ENCODE results near the gene HIF1AN. TPM values are rescaled to one million over a fixed set of nuclear protein-coding genes. Genes with fewer than 3 reads are reported as not detected.

Gene HIF1AN
- total and polyA plus RNA-seq, 8 donors = 6.3 to 21.8 (median 14.9) TPM

DNA sequence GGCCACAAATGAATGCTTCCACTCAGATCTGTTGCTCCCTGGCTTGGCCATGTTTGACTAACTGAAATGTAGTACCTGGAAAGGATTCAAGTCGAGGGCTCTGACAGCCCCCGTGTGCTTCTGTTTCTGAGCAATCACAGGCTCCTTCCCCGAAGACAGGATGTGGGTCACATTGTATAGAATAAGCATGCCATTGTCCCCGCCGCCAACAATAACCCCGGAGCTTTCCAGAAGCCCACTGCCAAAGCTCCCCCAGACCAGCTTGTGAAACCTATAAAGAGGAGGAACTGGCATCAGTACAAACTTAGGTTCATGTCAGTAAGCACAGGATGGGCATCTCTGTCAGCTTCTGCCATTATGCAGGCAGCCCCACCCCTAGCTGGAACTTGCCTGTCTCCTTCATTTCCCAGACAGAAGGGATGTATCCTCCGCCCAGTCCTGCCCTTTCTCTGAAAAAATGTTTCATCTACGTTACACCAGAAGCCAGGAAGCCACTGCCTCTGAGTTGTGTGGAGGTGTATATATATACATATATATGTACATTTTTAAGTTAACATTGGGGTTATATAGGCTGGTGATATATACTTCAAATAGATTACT lies 26.4 kb upstream of the HIF1AN start:
- ATAC-seq (no peak), DNase-seq (no peak)
- 79 to 80% methylated on average over 8 of the region's 8 CpGs for WGBS, 2 donors

DNA sequence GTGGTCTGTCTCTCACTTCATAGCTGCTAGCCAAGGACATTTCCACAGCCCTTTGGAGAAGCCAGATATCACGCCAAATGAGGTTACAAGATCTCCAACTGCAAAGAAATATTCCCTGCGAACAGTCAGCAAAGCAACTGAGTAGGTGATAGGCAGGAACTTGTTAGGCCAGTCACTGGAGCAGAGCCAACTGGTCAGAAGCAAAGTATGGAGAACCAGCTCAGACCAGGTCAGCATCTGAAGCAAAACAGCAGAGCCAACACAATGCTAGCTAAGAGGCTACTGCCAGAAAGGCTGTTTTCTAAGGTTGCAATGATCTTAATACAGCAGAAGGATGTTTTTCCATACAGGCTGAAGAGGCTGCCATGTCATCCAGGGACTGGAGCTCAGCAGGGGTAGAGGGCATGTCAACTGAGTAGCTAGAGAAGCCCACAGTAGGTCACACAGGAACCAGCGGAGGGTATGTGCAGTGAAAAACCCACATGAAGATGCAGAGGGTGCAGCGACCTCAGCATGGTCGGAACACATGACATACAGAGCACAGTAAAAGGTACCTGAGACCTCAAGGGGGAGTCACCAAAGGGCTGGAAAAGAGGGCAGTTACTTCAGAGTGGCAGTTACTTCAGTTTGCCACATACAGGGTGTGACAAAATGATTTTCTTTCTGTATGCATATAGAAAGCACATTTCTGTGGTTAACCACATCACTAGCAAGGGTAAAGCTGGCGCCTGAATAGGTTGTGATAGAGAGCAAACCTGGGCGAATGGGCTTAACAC lies 25.0 kb upstream of the HIF1AN start:
- Histone ChIP-seq H3K36me3 (no peaks in the 10 kb centered on the region), H3K27me3 (no peaks in the 10 kb centered on the region), H3K4me1 (no peaks in the 10 kb centered on the region), H3K27ac (no peak overlapping the region), H3K4me3 (no peak overlapping the region), H3K9me3 (no peaks in the 10 kb centered on the region)
- ATAC-seq (peak in 3 of 4 donors; percentile 34 to 62 (median 55)), FAIRE-seq (no peak), DNase-seq (peak in 1 of 6 donors; percentile 33)
- no peak for TF ChIP-seq CTCF (IDR thresholded peaks at IDR 0.05)
- intact Hi-C loops (cut with DNase I) = loop anchor here in 1 of 3 donors (10.0 kb wide), 1 partner anchor 66 kb away; no protein-coding TSS in a partner anchor
- 67 to 68% methylated on average over 7 of the region's 7 CpGs for WGBS, 2 donors

More for the DNA sequence above, 26.4 kb upstream of the HIF1AN start:
- Histone ChIP-seq H3K27ac (no peak overlapping the region), H3K36me3 (no peaks in the 10 kb centered on the region), H3K4me1 (no peaks in the 10 kb centered on the region), H3K4me3 (no peak overlapping the region), H3K9me3 (no peaks in the 10 kb centered on the region), H3K27me3 (no peaks in the 10 kb centered on the region)
- intact Hi-C loops (cut with DNase I) = loop anchor here in 1 of 3 donors (5.0 kb wide), 1 partner anchor 72 kb away; no protein-coding TSS in a partner anchor
- no peak for TF ChIP-seq CTCF (IDR thresholded peaks at IDR 0.05)
- no peak for FAIRE-seq

DNA sequence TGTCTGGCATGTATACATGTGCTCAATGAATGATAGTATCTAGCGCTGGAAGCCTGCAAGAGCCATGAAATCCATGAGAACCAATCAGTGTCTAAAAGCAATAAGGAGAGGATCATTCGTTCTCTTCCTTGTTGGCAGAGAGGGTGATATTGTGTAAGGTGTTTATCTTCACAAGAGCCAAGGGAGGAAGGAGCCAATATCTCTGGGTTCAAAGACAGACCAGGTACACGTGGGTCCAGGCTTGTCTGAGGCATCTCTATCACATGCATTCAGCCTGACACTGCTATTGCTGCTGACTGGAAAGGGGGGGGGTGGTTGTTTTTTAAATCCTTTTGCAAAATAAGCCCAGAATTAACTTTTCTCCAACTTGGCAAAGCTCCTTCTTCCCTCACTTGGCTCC lies 20.1 kb upstream of the HIF1AN start:
- ATAC-seq (no peak), FAIRE-seq (no peak), DNase-seq (no peak)
- Histone ChIP-seq H3K36me3 (no peaks in the 10 kb centered on the region), H3K27ac (no peak overlapping the region), H3K27me3 (no peaks in the 10 kb centered on the region), H3K9me3 (no peaks in the 10 kb centered on the region), H3K4me3 (no peak overlapping the region), H3K4me1 (peaks cover 7 to 11% (median 7%) of the 10 kb centered on the region in 3 donors)
- intact Hi-C loops (cut with DNase I) = loop anchor here in 2 of 3 donors (5.0 to 10.0 kb wide), 2 partner anchors 71 to 178 kb away; no protein-coding TSS in a partner anchor
- TF ChIP-seq CTCF (IDR thresholded peaks at IDR 0.05) = no peak
- WGBS, 2 donors = 66 to 72% methylated on average over 3 of the region's 3 CpGs

DNA sequence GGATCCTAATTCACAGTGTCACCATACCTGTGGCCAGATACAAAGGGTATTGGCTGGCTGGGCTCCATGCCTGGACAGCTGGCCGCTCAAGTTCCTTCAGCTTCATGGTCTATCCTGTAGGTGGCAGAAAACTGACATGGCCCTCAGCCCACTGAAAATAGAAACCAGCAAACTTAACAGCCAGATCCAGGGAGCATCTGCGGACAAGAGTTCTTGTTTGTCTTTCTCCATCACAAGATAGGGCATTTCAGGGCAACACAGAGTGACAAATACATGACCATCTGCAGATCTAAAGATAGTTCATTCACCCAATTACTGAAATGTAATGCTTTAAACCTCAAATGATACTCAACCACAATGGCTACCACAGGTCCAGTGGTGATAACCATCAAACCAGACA lies 18.9 kb upstream of the HIF1AN start:
- Histone ChIP-seq H3K4me3 (no peak overlapping the region), H3K27me3 (no peaks in the 10 kb centered on the region), H3K9me3 (no peaks in the 10 kb centered on the region), H3K36me3 (no peaks in the 10 kb centered on the region), H3K27ac (no peak overlapping the region), H3K4me1 (peaks cover 7 to 11% (median 7%) of the 10 kb centered on the region in 3 donors)
- no peak for TF ChIP-seq CTCF (IDR thresholded peaks at IDR 0.05)
- FAIRE-seq (no peak), DNase-seq (no peak), ATAC-seq (no peak)
- intact Hi-C loops (cut with DNase I) = loop anchor here in 2 of 3 donors (5.0 to 10.0 kb wide), 2 partner anchors 72 to 180 kb away; no protein-coding TSS in a partner anchor
- 63 to 69% methylated on average over 2 of the region's 2 CpGs for WGBS, 2 donors

All from pancreas (tissue), 10 donors.